COLO668 (cell line): ENCODE results near the gene RPLP1.

Experiments
- DNase-seq: peaks from one replicate; lab custom pipeline; 2025; ENCODE audit not compliant: unreplicated experiment; lab: John Stamatoyannopoulos, UW

RPLP1 gene

GRCh38 chr15:69452692-69453521 is at the start of gene RPLP1:
TSS of gene RPLP1 (plus strand) at chr15:69452818. CDS start at chr15:69452949, 131 bp downstream.
- DNase-seq, result peak; percentile 96

GRCh38 chr15:69403594-69403993 is 49.0 kb upstream of the RPLP1 start:
- no peak for DNase-seq

- DNase-seq, result no peak
Observed at GRCh38 chr15:69405110-69405509, 47.5 kb upstream of the RPLP1 start.

DNA sequence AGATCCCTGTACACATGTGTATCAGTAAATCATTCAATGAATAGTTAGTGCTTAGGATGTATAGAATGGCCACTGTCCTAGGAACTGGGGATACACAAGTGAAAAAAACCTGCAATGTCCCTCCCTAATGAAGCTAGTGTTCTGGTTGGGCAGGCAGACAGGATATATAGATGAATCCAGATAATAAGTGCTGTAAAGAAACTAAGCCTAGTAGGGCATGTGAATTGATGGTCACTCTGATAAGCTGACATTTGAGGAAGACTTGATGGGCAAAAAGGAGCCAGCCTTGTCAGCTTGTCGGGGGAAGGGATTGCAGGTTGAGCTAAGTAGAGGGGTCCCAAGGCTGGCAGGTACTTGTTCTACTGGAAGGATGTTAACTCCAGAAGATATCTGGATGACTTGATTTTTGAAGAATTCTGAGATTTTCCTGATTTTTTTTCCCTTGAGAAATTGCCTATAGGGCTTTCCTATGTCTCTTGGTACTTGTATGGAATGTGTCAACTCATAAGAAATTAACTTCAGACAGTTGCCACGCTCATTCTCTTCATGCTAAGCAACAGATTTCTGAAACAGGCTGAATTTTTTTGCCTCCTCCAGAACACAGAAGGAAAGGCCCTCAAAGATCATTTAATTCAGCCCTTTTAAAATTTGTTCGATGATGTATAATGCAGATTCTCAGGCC is 44.8 kb upstream of the RPLP1 start:
- DNase-seq, result no peak

DNA sequence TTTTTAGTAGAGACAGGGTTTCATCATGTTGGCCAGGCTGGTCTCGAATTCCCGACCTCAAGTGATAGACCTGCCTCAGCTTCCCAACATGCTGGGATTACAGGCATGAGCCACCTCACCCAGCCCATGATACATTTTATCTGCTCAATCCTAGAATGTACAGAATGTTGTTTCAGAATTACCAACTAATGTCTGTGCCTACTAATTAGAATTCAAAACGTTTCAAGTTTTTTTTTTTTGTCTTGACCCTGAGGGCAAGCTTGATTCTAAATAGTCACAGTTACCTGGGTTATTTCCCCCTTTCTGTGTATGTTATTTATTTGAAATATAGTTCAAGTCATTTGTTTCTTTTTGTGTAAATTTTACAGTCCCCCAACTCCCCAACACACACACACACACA is 43.8 kb upstream of the RPLP1 start:
- DNase-seq, result no peak

DNA sequence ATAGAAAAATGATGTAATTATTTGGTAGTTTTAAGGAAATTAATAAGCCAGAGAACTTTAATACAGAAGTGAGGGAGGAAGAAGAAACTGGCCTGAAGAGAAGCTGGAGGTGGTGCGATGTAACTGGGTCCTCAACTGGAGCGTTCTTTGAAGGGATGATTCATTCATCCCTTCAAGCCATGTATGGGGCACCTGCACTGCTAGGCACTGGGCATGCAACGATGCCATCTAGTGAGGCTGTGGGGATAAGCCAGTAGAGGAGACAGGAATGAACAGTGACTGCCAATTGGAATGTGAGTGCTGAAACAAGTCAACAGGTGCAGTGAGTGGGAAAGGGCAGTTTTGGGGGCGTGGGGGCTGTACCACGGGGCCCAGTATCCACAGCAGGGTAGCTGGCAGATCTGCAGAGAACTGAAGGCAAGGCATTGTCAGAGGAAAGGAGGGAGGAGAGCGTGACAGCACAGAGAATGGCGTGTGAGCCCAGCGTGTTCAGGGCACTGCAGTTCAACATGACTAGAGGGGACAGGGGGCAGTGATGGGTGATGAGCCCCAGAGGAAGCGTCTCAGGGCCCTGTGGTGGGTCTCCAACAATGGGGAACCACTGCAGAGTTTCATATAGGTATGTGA is 42.3 kb upstream of the RPLP1 start:
- peak; percentile 45 for DNase-seq

- no peak for DNase-seq
Observed at GRCh38 chr15:69412274-69412673, 40.3 kb upstream of the RPLP1 start.

DNA sequence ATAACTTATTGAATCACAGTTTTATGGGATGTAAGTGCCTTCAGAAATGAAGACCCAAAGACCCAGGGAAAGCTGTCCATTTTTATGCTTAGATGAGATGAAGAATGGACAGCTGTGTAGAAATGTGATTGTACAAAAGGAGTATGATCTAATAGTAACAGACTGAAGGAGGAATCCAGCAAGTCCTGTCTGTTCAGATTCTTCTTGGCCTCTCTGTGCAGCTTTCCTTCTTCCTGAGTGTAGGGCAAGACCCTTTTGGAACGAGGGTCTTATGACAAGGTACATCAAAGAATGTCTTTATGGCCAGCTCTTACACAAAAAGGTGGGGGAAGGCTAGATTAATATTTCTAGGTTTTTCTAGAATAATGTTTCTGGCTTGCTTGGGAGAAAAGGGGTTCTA is 39.9 kb upstream of the RPLP1 start:
- no peak for DNase-seq

DNA sequence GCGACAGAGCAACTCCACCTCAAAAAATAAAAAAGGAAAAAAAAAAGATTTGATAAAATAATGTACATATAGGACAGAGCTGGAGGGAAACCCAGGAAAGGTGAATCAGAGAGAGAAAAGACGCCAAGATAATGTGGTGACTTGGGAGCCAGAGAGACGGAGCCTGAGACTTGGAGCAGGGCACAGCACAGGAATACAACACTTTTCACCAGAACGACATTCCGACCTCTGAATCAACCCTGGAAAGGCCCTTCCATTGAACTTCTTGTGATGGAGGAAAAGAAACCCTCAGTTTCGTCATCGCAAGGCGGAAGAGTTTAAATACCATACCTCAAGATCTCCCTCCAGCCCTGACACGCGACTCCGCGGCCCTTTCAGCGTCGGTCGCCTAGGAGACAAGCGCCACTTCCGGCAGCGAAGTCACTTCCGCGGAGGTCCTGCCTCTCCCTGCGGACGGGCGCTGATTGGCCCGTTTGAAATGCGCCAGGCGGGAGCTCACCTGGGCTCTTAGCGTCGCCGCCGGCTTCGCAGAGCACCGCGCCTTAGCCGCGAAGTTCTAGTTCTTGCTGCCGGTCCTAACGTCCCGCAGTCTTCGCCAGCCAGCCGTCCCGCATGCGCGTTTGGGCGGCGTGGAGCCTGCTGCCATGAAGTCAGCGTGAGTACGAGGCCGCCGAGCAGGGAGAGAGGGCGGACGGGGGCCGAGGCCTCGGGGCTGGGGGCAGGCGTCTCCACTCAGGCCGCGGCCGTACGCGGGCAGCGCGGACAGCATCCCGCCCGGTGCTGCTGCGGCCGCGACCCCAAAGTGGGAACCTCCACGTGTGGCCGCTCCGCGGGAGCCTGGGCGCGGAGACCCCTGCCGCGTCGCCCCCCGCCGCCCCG is 38.6 kb upstream of the RPLP1 start, which contains the start of gene KIF23:
Gene KIF23 (plus strand): TSS at position 528 of the 879 bp plus-strand sequence. CDS start 117 bp downstream, at position 645.
- DNase-seq, result peak; percentile 95

GRCh38 chr15:69414701-69415167 is 37.9 kb upstream of the RPLP1 start:
- DNase-seq, result peak; percentile 36

DNA sequence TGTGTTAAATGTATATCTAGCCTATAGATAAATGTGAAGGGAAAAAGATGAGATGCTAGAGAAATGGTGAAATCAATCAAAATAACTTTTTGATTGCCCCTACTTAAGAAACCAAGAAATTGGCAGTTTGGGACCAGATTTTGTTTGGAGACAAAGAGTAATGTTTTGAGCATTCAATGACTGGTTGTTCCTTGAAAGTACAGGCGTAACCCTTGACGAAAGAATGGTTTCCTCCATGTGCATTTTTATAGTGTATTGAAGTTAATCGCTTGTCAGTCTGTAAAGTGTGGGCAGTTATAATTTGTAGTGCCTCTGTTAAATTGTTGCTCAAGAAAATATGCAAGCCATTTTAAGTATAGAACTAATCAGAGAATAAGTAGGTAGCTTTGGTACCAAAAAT is 37.2 kb upstream of the RPLP1 start:
- DNase-seq, result no peak

DNA sequence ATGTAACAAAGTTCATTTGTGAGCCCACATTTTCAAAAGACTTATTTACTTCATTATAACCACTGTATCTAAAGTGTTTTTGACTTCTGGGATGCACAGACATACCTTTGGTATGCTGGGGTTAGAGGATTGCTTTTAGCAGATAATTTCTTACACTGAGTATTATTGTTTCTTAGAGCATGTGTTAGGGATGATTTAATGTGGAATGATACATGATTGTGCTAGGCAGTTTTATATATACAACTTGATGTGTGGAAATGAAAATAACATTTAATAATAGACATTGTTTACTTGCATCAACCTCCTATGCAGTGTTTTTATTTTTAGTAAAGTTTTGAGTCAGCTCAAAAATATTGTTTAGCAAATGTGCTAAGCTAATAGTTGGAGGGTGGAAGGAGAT is 35.0 kb upstream of the RPLP1 start:
- DNase-seq, result no peak

GRCh38 chr15:69421498-69421897 is 31.1 kb upstream of the RPLP1 start:
- DNase-seq, result no peak

DNA sequence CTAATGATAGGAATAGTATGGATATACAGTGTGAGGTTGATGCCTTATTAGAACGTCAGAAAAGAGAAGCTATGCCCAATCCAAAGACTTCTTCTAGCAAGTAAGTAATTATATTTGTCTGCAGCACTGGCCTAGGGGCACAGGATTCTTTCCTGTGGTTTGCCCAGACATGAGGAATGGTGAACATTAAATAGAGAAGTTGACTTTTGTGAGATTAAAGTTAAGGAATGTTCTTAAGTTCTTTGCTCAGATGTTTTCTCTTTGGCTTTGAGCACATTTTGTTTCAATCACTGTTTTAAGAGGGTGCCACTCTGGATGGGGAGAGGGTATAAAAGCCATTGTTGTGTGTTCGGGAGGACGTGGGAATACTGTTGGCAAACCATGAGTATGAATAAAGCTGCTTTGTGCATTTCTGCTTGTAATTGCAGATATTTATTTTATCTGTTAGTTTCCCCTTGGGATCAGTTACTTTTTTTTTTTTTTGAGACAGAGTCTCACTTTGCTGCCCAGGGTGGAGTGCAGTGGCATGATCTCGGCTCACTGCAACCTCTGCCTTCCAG is 30.2 kb upstream of the RPLP1 start:
- DNase-seq, result no peak

GRCh38 chr15:69424001-69424400 is 28.6 kb upstream of the RPLP1 start:
- no peak for DNase-seq

DNA sequence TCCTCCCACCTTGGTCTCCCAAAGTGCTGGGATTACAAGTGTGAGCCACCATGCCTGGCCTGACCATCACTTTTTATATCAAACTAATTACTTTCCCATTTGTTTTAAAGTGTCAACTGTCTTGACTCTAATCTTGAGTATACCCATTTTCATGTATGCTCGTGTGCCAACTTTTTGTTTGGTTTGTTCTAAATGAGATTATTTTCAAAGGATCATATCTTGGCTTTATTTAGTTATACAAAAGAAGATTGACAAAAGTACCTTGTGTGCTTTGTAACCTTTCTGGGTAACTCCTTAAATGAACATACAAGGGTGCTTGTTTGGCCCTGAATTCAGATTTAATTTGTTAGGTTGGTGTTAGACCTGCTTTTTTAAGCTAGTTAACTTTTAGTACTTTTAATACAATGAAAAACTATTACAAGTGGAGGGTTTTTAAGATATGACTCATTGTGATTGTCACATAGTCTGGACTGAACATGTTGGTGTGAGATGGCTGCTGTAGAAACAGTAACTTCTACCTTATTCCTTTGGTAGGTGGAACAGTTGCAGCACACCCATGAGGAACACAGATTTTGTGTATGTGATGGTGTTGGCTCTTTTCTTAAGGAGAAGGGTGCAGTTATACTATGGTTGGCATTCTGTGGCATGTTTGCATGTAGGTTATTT is 27.7 kb upstream of the RPLP1 start:
- no peak for DNase-seq

GRCh38 chr15:69433831-69434230 is 18.8 kb upstream of the RPLP1 start:
- DNase-seq, result no peak

DNA sequence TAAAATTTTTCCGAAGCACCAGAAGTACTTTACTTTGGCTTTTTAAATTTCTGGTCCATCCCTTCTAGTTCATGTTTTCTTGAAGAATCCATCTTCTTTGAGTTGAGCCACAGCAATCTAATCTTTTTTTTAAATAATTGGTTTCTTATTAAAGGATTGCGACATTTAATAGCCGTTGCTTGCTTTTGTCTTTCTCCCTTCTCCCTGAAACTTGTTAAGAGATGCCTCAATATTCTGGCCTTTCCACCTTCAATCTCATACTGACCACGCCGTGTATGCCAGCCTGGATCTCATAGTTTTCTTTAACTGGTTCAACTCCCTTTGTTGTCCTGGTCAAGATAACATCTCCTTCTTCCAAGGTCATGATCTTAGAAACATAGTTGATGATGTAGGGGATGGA is 18.4 kb upstream of the RPLP1 start:
- no peak for DNase-seq

GRCh38 chr15:69434679-69435078 is 17.9 kb upstream of the RPLP1 start:
- DNase-seq, result no peak

DNA sequence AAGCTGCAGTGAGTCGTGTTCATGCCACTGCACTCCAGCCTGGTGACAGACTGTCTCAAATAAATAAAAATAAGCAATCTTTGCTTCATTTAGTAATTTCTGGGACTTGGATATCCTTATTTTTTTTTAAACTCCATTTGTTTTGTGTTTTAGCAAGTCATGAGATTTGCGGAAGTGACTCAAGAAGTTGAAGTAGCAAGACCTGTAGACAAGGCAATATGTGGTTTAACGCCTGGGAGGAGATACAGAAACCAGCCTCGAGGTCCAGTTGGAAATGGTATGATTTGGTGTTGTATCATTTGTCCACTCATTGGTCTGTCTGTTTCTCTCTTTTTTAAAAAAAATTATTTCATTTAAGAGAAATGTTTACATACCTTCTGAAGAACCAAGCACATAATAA is 16.6 kb upstream of the RPLP1 start:
- no peak for DNase-seq
